A204.1 (cell line): ENCODE data around the gene ZFP36L1.
A peak's percentile ranks its signal among the peaks of the same experiment; 100 is the strongest.

ENCODE experiments used
- FAIRE-seq: peaks from 2 replicates; lab custom pipeline; 2012; peaks lifted over from hg19 to GRCh38; lab: Jason Lieb, UNC

Gene ZFP36L1

DNA sequence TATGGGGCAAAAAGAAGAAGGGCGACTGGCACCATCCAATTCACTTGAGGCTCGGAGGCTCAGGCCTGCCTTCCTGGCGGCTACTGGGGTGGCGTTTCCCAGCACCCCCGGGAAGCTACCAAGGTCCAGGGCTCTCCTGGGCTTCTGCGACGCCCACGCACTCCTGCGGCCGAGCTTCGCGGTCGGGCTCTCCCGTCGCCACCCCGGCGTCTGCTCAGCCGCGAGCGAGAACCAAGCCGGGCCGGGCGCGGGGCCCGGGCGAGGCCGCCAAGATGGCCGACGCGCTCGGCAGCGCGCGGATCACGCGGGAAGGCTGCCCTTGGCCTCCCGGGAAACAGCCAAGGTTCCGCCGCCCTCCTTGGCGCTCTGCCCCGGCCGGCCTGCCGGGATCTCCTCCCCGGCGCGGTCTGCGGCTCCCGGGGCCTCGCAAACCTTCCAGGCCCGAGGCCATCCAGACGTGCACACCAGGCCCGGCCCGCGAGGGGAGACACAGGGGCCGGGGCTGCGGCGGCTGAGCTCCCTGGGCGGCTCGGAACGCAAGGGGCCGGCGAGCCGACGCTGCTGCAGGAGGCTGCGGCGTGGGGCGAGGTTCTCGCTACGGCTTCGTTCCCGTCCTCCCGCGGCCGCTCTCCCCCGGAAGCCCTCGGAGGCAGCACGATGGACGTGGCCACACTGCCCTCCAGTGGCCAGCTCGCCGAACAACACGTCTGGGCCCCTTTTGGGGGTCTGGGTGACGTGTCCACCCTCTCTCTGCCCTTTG, 23.5 kb upstream of the ZFP36L1 start:
- no peak for FAIRE-seq

GRCh38 chr14:68815298-68816182, 22.7 kb upstream of the ZFP36L1 start:
- FAIRE-seq, result no peak

- FAIRE-seq, result no peak
Observed at GRCh38 chr14:68814539-68815297, 21.9 kb upstream of the ZFP36L1 start.

DNA sequence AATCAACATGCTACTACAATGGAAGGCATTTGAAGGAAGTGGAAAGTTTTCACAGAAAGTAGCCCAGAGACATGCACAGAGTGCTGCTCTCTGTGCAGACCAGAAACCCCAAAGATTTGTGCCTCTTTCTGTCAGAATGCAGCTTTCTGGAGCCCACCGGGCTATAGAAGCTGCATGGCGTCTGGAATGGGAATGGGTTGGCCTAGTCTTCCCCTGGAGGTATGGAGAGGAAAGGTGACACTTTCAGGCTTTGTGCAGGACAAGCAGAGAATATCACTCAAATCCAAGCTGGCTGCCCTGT, 21.3 kb upstream of the ZFP36L1 start:
- FAIRE-seq, result no peak

DNA sequence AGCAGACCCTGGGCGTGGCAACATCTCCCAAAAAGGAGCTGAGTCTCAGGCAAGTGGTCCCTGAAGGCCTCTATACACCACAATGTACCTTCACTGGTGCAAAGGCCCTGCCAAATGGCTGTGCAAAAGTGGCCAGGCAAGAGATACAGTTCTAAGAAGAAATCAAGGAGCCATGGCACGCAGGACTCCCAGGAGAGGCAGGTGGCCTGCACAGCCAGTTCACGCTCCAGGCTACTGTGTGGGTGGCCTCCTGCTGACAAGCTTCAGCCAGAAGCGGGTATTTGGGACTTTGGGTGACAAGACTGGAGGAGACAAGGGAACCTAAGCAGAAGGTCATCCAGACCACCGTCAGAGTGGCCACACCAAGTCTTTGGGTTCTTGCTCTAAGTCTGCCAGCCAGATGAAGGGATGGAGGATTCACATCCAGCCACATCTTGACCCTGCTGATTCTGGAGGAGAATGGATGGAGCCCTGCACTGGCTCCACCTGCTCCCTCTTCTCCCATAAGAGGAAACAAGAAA, 20.5 kb upstream of the ZFP36L1 start:
- FAIRE-seq, result no peak

DNA sequence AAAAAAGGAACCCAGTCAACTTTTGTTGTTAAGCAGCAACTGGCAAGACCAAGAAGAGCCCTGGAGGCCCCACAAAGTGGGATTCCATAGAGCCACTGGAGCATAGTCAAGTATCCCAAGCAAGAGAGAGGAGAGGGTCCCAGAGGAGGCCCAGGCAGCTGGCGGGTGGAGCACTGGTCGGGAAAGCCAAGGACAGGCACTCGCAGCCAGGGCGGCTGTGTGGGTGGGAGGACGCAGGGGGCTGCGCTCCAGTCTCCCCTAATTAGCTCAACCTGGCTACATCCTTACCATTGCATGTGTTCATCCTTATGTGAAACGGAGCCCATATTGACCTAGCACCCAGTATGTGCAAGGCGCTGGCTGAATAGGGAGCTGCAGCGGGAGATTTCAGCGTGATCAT, 18.3 kb upstream of the ZFP36L1 start:
- no peak for FAIRE-seq

- no peak for FAIRE-seq
Observed at GRCh38 chr14:68810173-68811153, 17.6 kb upstream of the ZFP36L1 start.

DNA sequence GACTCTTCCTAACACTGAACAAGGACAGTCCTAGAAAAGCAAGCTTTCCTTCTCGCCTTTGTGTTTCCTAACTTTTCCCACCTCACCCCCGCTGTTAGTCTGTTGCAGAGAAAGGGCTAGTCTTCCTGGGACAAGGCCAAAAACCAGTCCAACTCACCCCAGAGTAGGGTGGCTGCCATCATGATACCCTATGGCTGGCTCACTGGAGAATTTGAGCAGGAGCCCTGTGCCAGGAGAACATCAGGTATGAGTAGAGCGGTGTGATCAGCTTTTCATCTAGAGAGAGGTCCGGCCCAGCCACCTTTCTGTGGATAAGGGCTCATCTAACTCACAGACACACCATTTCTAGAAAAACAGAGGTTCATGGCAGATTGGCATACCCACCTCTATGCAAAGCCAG, 16.7 kb upstream of the ZFP36L1 start:
- no peak for FAIRE-seq

- no peak for FAIRE-seq
Observed at GRCh38 chr14:68808696-68809480, 16.0 kb upstream of the ZFP36L1 start.

GRCh38 chr14:68807987-68808386, 15.1 kb upstream of the ZFP36L1 start:
- no peak for FAIRE-seq

DNA sequence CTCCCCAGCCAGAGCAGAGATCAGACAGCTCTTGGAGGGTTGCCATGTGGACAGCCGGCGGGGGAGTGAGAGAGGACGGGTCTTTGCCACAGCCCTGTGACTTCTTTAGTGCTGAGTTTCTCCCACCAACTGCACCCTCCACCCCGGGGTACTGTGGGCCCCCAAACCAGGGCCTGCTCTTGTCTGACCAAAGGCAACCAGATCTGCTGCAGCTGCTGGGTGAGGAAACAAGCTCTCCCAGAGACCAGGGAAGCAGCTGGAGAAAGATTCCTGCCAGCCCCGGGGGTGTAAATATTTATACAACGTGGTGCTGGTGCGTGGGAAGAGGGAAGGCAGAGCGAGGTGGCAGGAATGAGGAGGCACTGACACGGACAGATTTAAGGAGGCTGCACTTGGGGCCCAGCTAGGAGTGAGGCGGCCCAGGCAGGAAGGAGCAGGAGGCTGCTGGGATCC, 14.3 kb upstream of the ZFP36L1 start:
- no peak for FAIRE-seq

DNA sequence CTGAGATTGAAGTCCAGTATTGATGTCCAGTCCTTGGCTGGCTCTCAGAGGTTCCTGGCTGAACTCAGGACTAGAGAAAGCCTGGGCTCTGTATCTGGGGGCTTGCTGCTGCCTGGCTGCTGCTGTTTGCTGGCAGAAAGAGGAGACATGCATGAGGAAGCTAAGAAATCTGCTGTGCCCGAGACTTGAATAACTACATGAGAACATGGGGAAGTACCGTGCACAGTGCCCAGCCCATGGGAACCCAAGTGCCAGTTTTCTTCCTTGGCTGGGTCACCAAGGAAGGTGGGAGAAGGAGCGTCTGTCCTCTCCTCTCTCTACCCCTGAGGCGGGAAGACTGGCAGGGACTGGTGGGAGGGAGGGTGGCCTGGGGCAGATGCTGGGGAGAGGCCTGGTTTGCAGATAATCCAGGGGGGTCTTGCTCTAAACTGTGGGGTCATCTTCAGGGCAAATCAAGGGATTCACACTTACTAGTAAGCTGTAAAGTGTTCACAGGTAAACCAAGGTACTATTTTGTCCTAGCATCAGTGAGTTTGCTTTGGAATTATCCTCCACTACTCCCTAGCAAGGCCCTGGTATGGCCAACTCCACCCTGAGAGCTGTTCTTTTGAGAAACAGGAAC, 13.8 kb upstream of the ZFP36L1 start:
- no peak for FAIRE-seq

DNA sequence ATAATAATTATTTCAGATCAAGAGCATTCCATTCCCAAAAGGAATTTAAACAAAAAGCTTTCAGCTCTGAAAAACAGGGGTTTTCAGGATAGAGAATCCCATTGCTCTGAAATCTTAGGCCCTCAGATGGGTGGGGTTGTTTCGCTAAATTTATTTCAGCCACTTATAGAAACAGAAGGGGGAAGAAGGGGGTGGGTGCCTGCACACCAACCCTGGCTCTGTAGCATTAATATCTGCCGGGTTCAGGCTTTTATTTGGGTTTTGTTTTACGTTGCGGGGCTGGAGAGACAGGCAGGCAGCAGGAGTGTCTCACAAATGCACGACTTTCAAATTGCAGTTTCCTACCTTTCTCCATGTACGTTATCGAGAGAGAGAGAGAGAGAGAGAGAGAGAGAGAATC, 12.5 kb upstream of the ZFP36L1 start:
- FAIRE-seq, result no peak

- no peak for FAIRE-seq
Observed at GRCh38 chr14:68801631-68802030, 8.8 kb upstream of the ZFP36L1 start.

DNA sequence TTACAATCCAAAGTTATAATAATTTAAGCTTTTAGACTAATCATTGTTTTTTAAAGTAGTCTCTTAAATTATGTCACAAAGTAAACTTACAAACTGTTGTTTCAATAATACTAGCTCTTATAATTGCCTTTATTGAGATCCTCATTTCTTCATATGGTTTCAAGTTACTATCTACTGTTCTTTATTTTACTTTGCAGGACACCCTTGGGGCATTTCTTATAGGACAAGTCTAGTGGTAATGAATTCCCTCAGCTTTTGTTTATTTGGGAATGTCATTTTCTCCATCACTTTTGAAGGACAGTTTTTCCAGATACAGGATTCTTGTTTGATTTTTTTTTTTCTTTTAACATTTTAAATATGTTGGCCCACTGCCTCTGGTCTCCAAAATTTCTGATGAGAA, 8.1 kb upstream of the ZFP36L1 start:
- FAIRE-seq, result peak; percentile 3

DNA sequence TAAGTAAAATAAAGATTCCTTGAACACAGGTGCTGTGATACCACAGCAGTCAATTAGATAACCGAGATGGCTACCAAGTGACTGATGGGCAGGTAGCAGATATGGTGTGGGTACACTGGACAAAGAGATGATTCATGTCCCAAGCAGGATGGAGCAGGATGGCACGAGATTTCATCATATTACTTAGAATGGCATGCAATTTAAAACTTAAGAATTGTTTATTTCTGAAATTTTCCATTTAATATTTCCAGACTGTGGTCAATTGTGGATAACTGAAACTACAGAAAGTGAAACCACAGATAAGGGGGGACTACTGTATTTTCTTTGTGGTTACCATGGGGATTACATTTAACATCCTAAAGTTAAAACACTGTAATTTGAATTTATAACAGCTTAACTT, 7.5 kb upstream of the ZFP36L1 start:
- FAIRE-seq, result no peak

GRCh38 chr14:68798621-68799020, 5.8 kb upstream of the ZFP36L1 start:
- no peak for FAIRE-seq

GRCh38 chr14:68797121-68797670, 4.3 kb upstream of the ZFP36L1 start:
- no peak for FAIRE-seq

DNA sequence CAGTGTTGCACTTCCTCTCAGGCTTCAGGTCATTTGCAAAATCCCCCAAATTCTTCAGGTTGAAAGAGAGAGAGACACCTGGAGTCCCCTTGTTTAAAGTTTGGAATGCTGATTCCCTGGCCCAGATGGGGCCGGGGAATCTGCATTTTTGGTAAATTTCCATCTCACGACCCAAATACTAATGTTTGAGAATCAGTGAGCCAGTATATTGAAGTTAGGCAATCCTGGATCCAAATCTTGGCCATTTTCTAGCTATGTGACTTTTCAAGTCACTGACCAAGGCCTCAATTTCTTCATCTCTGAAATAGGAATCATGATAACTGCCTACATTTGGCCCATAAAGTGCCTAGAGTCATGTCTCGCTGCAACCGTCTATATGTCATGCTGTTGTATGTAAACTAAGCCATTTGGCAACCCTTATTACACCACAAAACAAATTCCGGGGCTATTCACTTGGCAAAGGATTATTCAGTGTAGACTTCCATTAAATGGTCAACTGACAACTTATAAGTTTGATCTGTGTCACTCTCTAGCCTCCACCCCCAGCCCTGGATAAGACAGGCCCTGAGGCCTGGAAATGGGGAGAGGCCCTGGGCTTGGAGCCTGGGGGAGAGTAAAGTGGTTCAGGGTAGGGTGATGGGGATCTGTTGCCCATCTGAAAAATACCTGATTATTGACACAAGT, 3.7 kb upstream of the ZFP36L1 start:
- no peak for FAIRE-seq
